ENCODE results near the gene STARD13. TPM values are rescaled to one million over a fixed set of nuclear protein-coding genes. Genes with fewer than 3 reads are reported as not detected.

Gene STARD13
- total and polyA plus RNA-seq, 2 donors (not counting 1 experiment from before 2014, with no cell fraction given), result 0.06 to 0.22 TPM

DNA sequence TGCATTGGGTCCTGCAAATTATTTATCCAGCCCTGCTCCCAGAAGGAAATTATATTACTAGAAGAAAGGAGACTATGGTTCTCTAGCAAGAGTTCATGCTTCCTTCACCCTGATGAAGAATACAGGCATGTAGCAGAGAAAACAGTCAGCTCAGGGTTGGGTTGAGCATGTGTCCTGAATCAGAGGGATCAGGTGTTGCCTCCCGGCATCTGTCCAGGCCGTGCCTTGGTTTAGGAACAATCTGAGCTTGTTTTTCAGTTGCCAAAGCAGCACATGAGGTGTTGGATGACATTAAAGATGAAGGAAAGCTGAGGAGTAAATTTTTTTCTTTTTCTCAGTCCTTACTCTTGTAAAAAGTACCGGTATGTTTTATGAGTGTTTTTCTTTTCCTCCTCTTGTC lies 207.3 kb downstream of the STARD13 start:
- Histone ChIP-seq H3K9ac (ENCODE audit: low read length) (no peak overlapping the region), H3K79me2 (ENCODE audit: control insufficient read depth, insufficient read depth, low read length) (no peaks in the 10 kb centered on the region), H4K20me1 (ENCODE audit: control insufficient read depth, insufficient read depth, low read length, poor library complexity, severe bottlenecking) (no peaks in the 10 kb centered on the region), H3K4me1 (ENCODE audit: control insufficient read depth in 2 of 2, insufficient read depth in 2 of 2, low read length in 2 of 2) (no peaks in the 10 kb centered on the region), H3K4me3 (ENCODE audit: control extremely low read depth in 1 of 5, extremely low read depth in 1 of 5, insufficient read depth in 1 of 5, low read depth in 2 of 5, low read length in 4 of 5) (no peak overlapping the region), H2AFZ (ENCODE audit: insufficient read depth, low read depth, low read length, poor library complexity, severe bottlenecking) (no peak overlapping the region), H3K9me3 (ENCODE audit: control extremely low read depth in 1 of 3, control insufficient read depth in 2 of 3, insufficient read depth in 1 of 3, low read length in 2 of 3) (no peaks in the 10 kb centered on the region), H3K4me2 (replicated peaks; ENCODE audit: low read depth, low read length, poor library complexity, severe bottlenecking) (no peak overlapping the region), H3K36me3 (replicated peaks in 1 of 2; ENCODE audit: control extremely low read depth in 1 of 2, control insufficient read depth in 1 of 2, extremely low read depth in 1 of 2, insufficient read depth in 2 of 2, low read length in 1 of 2) (no peaks in the 10 kb centered on the region), H3K27ac (ENCODE audit: low read length in 2 of 2) (no peak overlapping the region), H3K27me3 (replicated peaks in 1 of 4; ENCODE audit: control extremely low read depth in 1 of 4, control insufficient read depth in 3 of 4, insufficient read depth in 4 of 4, low read length in 3 of 4) (no peaks in the 10 kb centered on the region)
- Mint-ChIP-seq H3K27me3 (peaks cover 5% of the 10 kb centered on the region), H3K4me1 (peaks cover 7% of the 10 kb centered on the region), H3K27ac (no peak overlapping the region), H3K4me3 (no peak overlapping the region), H3K9me3 (ENCODE audit: insufficient read depth) (no peaks in the 10 kb centered on the region)
- ChIA-PET CTCF (interaction anchor here (0.7 kb wide), 1 partner anchor 53 kb away, joined by 3 read pairs; no protein-coding TSS in a partner anchor), POLR2A (no interaction called here)
- WGBS (ENCODE audit: insufficient coverage), result 88% methylated on average over 2 of the region's 3 CpGs
- TF ChIP-seq, protein P1, sequence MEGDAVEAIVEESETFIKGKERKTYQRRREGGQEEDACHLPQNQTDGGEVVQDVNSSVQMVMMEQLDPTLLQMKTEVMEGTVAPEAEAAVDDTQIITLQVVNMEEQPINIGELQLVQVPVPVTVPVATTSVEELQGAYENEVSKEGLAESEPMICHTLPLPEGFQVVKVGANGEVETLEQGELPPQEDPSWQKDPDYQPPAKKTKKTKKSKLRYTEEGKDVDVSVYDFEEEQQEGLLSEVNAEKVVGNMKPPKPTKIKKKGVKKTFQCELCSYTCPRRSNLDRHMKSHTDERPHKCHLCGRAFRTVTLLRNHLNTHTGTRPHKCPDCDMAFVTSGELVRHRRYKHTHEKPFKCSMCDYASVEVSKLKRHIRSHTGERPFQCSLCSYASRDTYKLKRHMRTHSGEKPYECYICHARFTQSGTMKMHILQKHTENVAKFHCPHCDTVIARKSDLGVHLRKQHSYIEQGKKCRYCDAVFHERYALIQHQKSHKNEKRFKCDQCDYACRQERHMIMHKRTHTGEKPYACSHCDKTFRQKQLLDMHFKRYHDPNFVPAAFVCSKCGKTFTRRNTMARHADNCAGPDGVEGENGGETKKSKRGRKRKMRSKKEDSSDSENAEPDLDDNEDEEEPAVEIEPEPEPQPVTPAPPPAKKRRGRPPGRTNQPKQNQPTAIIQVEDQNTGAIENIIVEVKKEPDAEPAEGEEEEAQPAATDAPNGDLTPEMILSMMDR (IDR thresholded peaks at IDR 0.05), result no peak
- TF ChIP-seq EZH2 (IDR thresholded peaks at IDR 0.05; ENCODE audit: borderline replicate concordance, insufficient read depth, low read depth, low read length, poor library complexity, severe bottlenecking), result no peak
- ATAC-seq (ENCODE audit: low read depth) (no peak), DNase-seq (no peak)
- intact Hi-C loops (cut with micrococcal nuclease), result no loop called here

DNA sequence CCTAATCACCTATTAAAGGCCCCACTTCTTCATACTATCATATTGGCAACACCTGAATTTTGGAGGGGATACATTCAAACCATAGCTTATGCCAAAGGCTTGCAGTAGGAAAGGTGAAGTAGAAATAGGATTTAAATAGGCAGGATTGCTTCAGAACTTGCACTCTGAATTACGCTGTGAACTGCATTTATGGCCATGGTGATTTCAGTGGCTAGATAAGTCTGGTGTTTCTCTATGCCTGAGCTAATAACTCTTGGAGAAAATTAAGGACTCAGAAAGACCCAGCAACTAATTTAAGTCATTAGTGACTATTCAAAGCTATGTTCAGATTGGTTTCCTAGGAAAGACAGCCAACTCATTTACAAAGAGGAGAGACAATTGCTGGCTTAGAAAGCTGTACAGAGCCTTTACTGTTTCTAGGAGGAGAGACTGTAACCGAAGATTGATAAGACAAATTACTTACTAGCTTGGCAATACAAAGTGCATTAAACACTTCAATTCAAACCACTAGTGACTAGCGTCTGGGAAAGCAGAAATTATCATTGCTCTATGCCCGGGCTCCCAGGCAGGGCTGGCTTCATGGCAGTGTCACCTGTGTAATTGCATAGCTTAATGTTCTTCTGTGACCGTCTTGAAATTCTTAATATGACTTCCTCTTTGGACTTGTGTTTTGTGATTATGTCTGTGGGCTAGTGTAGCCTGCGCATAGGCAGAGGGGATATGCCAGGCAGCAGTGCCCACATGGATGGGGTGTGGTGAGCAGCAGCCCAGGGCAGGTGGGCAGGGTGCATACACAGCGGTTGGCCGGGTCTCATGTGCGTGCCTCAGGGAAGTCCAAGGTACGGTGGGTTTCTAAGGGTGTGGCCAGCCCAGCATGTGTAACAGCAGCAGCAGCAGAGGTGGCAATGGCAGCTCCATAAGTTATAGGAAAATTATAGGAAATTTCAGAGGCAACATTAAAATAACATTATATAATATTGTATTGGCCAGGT lies 209.3 kb downstream of the STARD13 start:
- peaks cover 5% of the 10 kb centered on the region for H3K27me3 Mint-ChIP-seq
- ATAC-seq (ENCODE audit: low read depth) (no peak), DNase-seq (no peak)
- WGBS (ENCODE audit: insufficient coverage), result 95% methylated on average over 8 of the region's 10 CpGs
- ChIA-PET POLR2A (no interaction called here), CTCF (no interaction called here)
- Histone ChIP-seq H3K36me3 (replicated peaks in 1 of 2; ENCODE audit: control extremely low read depth in 1 of 2, control insufficient read depth in 1 of 2, extremely low read depth in 1 of 2, insufficient read depth in 2 of 2, low read length in 1 of 2) (no peaks in the 10 kb centered on the region), H3K27me3 (replicated peaks in 1 of 4; ENCODE audit: control extremely low read depth in 1 of 4, control insufficient read depth in 3 of 4, insufficient read depth in 4 of 4, low read length in 3 of 4) (no peaks in the 10 kb centered on the region), H3K4me3 (ENCODE audit: control extremely low read depth in 1 of 5, extremely low read depth in 1 of 5, insufficient read depth in 1 of 5, low read depth in 2 of 5, low read length in 4 of 5) (no peak overlapping the region), H3K79me2 (ENCODE audit: control insufficient read depth, insufficient read depth, low read length) (no peaks in the 10 kb centered on the region), H4K20me1 (ENCODE audit: control insufficient read depth, insufficient read depth, low read length, poor library complexity, severe bottlenecking) (no peaks in the 10 kb centered on the region), H3K9ac (ENCODE audit: low read length) (no peak overlapping the region), H3K4me2 (replicated peaks; ENCODE audit: low read depth, low read length, poor library complexity, severe bottlenecking) (no peak overlapping the region), H3K9me3 (ENCODE audit: control extremely low read depth in 1 of 3, control insufficient read depth in 2 of 3, insufficient read depth in 1 of 3, low read length in 2 of 3) (no peaks in the 10 kb centered on the region), H3K27ac (ENCODE audit: low read length in 2 of 2) (no peak overlapping the region), H2AFZ (ENCODE audit: insufficient read depth, low read depth, low read length, poor library complexity, severe bottlenecking) (no peak overlapping the region), H3K4me1 (ENCODE audit: control insufficient read depth in 2 of 2, insufficient read depth in 2 of 2, low read length in 2 of 2) (no peaks in the 10 kb centered on the region)
- H3K9me3 Mint-ChIP-seq (ENCODE audit: insufficient read depth), result no peaks in the 10 kb centered on the region
- intact Hi-C loops (cut with micrococcal nuclease), result no loop called here
- peaks cover 4% of the 10 kb centered on the region for H3K4me1 Mint-ChIP-seq
- H3K27ac Mint-ChIP-seq, result no peak overlapping the region
- H3K4me3 Mint-ChIP-seq, result no peak overlapping the region
- TF ChIP-seq, protein P1 (IDR thresholded peaks at IDR 0.05), result no peak
- no peak for TF ChIP-seq EZH2 (IDR thresholded peaks at IDR 0.05; ENCODE audit: borderline replicate concordance, insufficient read depth, low read depth, low read length, poor library complexity, severe bottlenecking)

All from B cell (primary cell).